ENCODE data around the gene KCNB1. TPM values are rescaled to one million over a fixed set of nuclear protein-coding genes. Genes with fewer than 3 reads are reported as not detected.

The KCNB1 gene
- total RNA-seq, 2 donors from 2014 or later: not detected

DNA sequence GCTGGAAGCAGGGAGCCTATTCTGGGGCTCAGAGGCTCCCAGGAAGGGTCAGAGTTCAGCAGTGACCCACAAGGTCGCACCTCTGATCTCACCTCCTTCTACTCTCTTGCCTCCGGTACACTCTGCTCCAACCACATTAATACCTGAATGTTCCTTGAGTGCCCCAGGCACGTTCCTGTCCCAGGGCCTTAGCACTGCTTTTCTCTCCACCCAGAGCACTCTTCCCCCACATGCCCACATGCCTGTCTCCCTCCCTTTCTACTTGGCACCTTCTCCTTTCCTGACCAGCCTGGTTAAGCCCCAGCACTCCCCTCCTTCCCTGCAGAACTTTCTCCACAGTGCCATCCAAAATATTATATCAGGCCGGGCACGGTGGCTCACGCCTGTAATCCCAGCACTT, 13.4 kb downstream of the KCNB1 start:
- ATAC-seq (replicated peaks): no peak
- Mint-ChIP-seq H3K36me3 (ENCODE audit: low read depth) (no peaks in the 10 kb centered on the region), H3K27me3 (peaks cover 46% of the 10 kb centered on the region), H3K9me3 (no peaks in the 10 kb centered on the region), H3K4me1 (no peaks in the 10 kb centered on the region), H3K4me3 (no peak overlapping the region), H3K27ac (no peak overlapping the region)

DNA sequence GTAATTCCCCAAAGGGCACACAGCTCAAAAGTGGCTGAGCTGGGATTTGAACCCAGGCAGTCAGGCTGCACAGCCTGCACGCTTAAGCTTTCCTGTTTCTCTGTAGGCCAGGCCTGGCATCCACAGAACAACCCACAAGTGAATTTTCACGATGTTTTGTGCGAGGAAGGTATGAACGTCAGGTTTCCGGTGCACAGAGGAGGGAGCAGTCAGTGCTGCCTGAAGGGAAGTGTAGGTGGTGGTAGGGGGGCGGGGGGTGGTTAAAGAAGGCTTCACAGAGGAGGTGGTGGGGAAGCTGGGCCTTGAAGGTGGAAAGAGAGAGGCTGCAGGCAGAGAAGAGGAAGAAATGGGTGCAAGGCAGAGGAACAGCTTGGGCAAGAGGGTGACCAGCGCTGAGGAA, 14.1 kb downstream of the KCNB1 start:
- Mint-ChIP-seq H3K4me3 (no peak overlapping the region), H3K27ac (no peak overlapping the region), H3K4me1 (no peaks in the 10 kb centered on the region), H3K27me3 (peaks cover 44% of the 10 kb centered on the region), H3K9me3 (no peaks in the 10 kb centered on the region), H3K36me3 (ENCODE audit: low read depth) (no peaks in the 10 kb centered on the region)
- ATAC-seq (replicated peaks): no peak

DNA sequence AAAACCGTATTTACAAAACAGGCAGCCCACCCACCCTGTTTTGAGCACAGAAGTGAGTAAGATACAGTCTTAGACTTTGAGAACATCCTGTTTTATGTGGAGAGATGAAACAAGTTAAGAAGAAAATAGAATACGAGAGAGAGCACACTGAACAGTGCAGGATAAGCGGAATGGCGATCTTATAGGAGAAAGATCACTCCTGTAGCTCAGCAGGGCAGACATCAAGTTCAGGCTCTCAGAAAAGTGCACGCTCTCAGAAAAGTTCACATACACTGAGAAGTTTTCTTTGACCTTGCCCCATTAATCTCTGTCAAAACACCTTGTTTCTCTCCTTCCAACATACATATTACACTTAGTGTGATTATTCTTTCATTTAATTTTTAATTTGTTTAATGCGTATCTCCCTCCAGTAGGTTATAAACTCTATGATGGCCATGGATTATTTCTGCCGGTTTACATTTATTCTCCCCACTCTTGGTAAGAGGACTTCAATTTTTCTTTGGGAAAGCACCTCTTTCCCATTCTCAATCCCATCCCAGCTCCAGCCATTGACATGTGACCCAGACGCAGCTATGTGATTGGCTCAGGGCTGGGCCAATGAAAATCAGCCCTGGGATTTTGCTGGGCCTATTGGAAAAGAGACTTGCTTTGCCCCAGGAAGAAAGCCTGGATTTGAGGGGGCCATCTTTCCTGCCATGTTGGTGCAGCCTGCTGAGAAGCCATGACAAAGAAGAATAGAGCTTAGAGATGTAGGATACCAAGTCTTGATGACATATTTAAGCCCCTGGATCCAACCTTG, 16.2 kb downstream of the KCNB1 start:
- Mint-ChIP-seq H3K27ac (no peak overlapping the region), H3K36me3 (ENCODE audit: low read depth) (no peaks in the 10 kb centered on the region), H3K27me3 (peaks cover 48% of the 10 kb centered on the region), H3K4me1 (no peaks in the 10 kb centered on the region), H3K9me3 (no peaks in the 10 kb centered on the region), H3K4me3 (no peak overlapping the region)
- ATAC-seq (replicated peaks): no peak

DNA sequence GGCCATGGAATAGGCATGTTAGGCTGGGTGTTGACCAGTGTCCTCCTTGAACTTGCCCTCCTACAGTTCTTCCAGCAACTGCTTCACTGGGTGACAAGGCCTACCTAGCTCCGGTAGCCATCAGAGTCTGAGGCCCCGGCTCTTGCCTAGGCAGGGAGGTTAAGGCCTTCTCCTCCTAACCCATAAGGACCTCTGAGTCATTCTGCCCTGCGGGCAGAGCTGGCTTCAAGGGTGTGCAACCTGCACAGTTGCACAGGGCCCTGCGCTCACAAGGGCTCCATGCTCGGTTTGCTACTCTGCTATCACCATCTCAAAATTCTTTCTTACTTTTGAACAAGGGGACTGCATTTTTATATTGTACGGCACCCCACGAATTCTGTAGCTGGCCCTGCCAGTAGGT, 17.9 kb downstream of the KCNB1 start:
- Mint-ChIP-seq H3K4me1 (no peaks in the 10 kb centered on the region), H3K36me3 (ENCODE audit: low read depth) (no peaks in the 10 kb centered on the region), H3K27ac (no peak overlapping the region), H3K4me3 (no peak overlapping the region), H3K9me3 (no peaks in the 10 kb centered on the region), H3K27me3 (peaks cover 34% of the 10 kb centered on the region)
- no peak for ATAC-seq (replicated peaks)

DNA sequence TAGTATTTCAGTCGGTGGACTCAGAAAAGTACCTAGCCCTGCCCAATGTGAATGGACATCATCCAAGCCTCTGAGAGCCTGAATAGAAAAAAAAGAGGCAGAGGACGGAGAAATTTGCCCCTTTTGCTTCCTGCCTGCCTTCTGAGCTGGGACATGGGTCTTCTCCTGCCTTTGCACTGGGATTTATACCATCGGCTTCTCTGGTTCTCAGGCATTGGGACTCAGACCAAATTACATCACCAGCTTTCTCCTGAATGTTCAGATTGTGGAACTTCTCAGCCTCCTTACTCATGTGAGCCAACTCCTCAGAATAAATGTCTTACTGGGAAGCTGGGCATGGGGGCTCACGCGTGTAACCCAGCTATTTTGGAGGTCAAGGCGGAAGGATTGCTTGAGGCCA, 19.8 kb downstream of the KCNB1 start:
- no peak for ATAC-seq (replicated peaks)
- peaks cover 31% of the 10 kb centered on the region for H3K27me3 Mint-ChIP-seq
- no peak overlapping the region for H3K4me3 Mint-ChIP-seq
- no peak overlapping the region for H3K27ac Mint-ChIP-seq
- no peaks in the 10 kb centered on the region for H3K4me1 Mint-ChIP-seq
- H3K9me3 Mint-ChIP-seq: no peaks in the 10 kb centered on the region
- H3K36me3 Mint-ChIP-seq (ENCODE audit: low read depth): no peaks in the 10 kb centered on the region

DNA sequence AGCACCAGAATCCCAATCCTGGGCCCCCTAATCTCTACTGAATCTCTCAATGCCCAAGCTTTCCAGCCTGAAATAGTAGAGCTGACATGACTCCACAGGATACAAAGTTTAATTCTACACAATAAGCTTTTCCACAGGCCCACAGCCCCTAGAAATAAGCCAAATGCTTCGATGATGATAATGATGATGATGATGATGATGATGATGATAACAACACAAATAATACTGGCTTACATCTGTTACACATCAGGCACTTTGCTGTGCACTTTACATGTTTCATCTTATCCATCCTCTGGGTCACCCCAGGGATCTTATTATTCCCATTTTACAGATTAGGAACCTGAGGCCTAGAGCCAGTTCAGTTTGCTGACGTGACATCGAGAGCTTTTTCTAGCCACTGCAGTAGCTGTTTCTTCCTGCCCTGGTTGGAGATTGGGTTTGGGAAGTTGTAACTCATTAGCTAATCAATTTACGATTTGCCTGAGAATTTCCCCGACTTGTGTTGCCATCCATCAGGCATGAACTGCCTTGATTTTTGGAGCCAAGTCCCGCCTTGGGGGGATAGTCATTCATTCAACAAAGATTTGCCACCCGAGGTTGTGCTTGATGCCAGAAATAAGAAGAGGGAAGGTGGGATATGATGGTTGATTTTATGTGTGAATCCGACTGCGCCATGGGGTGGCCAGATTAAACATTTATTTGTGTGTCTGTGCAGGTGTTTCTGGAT, 20.4 kb downstream of the KCNB1 start:
- no peak for ATAC-seq (replicated peaks)
- Mint-ChIP-seq H3K27me3 (peaks cover 25% of the 10 kb centered on the region), H3K4me1 (no peaks in the 10 kb centered on the region), H3K27ac (no peak overlapping the region), H3K9me3 (no peaks in the 10 kb centered on the region), H3K36me3 (ENCODE audit: low read depth) (no peaks in the 10 kb centered on the region), H3K4me3 (no peak overlapping the region)

DNA sequence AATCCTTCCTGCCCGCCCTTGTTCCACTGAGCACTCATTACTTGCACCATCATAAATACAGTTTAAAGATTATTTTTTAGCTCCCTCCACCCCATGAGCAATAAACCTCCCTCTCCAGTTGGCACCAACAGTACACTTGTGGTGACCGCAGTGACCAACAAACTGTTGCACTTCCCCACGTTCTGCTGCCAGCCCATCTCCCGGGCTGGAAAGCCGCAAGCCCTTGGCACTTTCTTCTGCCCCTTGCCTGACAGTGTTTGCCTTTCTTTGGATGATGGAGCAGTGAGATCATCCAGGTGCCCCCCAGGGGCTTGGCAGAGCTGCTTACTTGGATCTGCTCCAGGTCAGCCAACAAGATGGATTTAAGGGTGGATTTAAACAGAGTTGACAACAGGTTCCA, 21.6 kb downstream of the KCNB1 start:
- H3K36me3 Mint-ChIP-seq (ENCODE audit: low read depth): no peaks in the 10 kb centered on the region
- H3K9me3 Mint-ChIP-seq: no peaks in the 10 kb centered on the region
- no peak overlapping the region for H3K27ac Mint-ChIP-seq
- peaks cover 26% of the 10 kb centered on the region for H3K27me3 Mint-ChIP-seq
- no peak overlapping the region for H3K4me3 Mint-ChIP-seq
- no peaks in the 10 kb centered on the region for H3K4me1 Mint-ChIP-seq
- ATAC-seq (replicated peaks): no peak

DNA sequence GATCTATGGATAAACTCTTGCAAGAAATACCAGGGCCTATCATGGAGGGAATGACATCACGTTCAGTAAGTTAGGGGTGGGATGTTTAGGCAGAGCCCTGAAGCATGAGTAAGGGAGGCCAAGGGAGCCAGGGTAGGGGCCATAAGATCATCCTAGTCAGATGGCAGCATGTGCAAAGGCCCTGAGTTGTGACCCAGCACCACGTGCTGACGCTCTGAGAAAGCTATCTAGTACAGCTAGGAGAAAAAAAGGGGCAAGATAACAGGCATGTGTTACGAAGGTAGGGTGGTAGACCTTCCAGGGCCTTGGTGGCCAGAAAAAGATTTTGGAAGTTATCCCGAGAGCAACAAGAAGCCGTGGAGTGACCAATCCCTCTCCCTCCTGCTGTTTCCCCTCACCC, 22.3 kb downstream of the KCNB1 start:
- ATAC-seq (replicated peaks): no peak
- Mint-ChIP-seq H3K27ac (no peak overlapping the region), H3K36me3 (ENCODE audit: low read depth) (no peaks in the 10 kb centered on the region), H3K4me3 (no peak overlapping the region), H3K4me1 (no peaks in the 10 kb centered on the region), H3K9me3 (no peaks in the 10 kb centered on the region), H3K27me3 (peaks cover 28% of the 10 kb centered on the region)

DNA sequence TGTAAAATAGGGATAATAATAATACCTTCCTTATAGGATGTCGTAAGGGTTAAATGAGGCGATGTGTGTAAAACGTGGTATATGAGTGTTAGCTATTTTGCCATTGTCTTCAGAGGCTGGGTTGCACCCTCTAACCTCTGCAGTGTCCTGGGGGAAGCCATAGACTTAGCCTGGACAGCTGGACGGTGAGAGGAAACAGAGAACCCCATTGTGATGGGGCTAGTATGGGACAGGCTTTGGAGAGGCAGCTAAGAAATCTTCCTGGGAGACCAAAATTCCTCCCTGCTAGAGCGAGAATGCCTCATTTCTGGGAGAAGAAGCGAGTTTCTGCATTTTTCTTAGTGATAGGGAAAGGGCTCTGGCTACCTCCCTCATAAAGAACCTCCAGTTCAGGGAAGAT, 22.8 kb downstream of the KCNB1 start:
- no peaks in the 10 kb centered on the region for H3K9me3 Mint-ChIP-seq
- H3K4me3 Mint-ChIP-seq: no peak overlapping the region
- no peak overlapping the region for H3K27ac Mint-ChIP-seq
- H3K36me3 Mint-ChIP-seq (ENCODE audit: low read depth): no peaks in the 10 kb centered on the region
- peaks cover 33% of the 10 kb centered on the region for H3K27me3 Mint-ChIP-seq
- H3K4me1 Mint-ChIP-seq: peaks cover 4% of the 10 kb centered on the region
- no peak for ATAC-seq (replicated peaks)

DNA sequence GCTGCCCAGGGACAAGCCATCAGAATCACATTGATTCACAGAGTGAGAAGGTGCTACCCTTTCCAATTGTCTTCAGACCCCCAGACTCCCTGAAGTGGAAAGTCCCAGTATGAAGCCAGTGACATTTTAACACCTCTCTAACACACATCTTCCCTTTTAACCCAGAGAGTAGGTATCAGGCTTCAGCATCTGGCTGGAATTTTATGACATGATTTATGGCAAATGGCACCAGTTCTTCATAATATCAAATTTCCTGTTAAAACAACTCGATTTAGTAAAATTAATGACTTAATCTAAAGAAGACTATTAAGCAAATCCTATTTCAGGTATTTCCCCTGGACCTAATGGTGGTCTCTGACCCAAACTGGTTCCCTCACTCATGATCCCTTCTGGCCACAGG, 25.0 kb downstream of the KCNB1 start:
- Mint-ChIP-seq H3K4me1 (peaks cover 4% of the 10 kb centered on the region), H3K27me3 (peaks cover 41% of the 10 kb centered on the region), H3K9me3 (no peaks in the 10 kb centered on the region), H3K36me3 (ENCODE audit: low read depth) (no peaks in the 10 kb centered on the region), H3K4me3 (no peak overlapping the region), H3K27ac (no peak overlapping the region)
- no peak for ATAC-seq (replicated peaks)

DNA sequence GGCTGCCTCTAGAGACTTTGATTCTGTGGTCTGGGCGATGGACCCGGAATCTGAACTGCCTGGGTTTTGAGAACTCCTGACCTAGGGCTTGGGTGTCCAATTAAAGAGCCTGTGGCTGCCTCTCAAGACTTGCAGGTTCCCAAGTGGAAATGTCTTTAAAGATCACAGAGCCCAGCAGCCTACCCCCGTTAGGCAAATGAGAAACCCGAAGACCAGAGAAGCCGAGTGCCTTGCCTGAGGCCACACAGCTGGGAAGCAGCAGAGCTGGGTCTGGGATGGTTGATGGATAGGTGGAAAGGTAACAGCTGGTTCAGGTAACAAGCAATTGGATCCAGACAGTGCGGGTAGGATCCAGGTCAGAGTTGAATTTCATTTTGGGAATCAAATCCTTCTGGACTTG, 25.8 kb downstream of the KCNB1 start:
- Mint-ChIP-seq H3K4me1 (peaks cover 4% of the 10 kb centered on the region), H3K9me3 (no peaks in the 10 kb centered on the region), H3K4me3 (no peak overlapping the region), H3K27ac (no peak overlapping the region), H3K36me3 (ENCODE audit: low read depth) (no peaks in the 10 kb centered on the region), H3K27me3 (peaks cover 40% of the 10 kb centered on the region)
- ATAC-seq (replicated peaks): no peak

DNA sequence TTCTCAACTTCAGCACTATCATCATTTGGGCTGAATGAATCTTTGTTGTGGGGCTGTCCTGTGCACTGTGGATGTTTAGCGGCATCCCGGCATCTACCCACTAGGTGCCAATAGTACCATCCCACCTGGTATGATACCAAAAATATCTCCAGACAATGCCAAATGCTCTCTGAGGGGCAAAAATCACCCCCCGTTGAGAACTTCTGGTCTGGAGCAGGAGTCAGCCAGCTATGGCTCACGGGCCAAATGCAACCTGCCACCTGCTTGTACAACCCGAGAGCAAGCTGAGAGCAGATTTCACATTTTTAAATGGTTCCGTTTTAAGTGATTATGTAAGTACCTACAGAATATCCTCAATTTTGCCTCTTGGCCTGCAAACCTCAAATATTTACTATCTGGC, 26.8 kb downstream of the KCNB1 start:
- no peak for ATAC-seq (replicated peaks)
- Mint-ChIP-seq H3K27me3 (peaks cover 42% of the 10 kb centered on the region), H3K4me3 (no peak overlapping the region), H3K4me1 (peaks cover 4% of the 10 kb centered on the region), H3K36me3 (ENCODE audit: low read depth) (no peaks in the 10 kb centered on the region), H3K9me3 (no peaks in the 10 kb centered on the region), H3K27ac (no peak overlapping the region)

DNA sequence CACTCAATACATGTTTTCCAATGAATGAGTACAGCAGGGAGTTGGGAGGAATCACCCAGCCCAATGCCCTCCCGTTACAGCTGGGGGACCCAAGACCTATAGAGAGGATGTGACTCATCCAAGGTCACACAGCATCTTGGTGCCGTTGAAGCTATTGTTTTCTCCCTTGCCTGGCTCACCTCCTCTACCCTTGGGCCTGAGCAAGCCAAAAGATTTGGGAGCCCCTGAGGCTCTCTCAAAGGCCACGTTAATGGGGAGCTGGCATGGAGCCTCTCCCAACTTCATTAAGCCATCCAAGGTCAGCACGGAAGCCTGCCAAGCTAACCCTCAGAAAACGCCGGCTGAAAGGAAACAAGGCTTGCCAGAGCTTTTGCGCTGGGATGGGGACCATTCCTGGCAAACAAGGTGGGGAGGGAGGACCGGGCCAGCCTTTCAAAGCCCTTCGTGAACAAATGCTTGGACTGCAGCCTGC, 30.4 kb downstream of the KCNB1 start:
- Mint-ChIP-seq H3K4me1 (peaks cover 9% of the 10 kb centered on the region), H3K27ac (no peak overlapping the region), H3K36me3 (ENCODE audit: low read depth) (no peaks in the 10 kb centered on the region), H3K27me3 (peaks cover 42% of the 10 kb centered on the region), H3K9me3 (no peaks in the 10 kb centered on the region), H3K4me3 (no peak overlapping the region)
- ATAC-seq (replicated peaks): no peak

DNA sequence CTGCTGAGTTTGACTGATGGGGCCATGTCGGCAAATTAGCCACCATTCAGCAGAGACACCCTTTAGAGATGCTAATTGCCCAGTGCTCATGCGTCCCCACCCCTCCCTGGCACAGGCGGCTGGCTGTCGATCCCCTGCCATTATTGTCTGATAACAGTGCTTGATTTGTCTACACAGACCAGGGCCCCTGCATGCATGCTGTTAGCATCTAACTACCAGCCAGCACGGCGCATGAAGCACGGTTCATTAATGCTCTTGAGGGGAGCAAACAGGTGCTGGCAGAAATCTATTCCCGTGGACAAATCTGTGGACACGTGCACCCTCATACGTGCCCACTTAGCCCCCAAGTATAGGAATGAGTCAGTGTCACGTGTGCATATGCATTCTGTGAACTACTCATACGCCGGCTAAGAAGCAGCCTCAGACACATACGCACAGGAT, 32.2 kb downstream of the KCNB1 start:
- ATAC-seq (replicated peaks): no peak
- Mint-ChIP-seq H3K36me3 (ENCODE audit: low read depth) (no peaks in the 10 kb centered on the region), H3K27me3 (peaks cover 46% of the 10 kb centered on the region), H3K9me3 (no peaks in the 10 kb centered on the region), H3K27ac (no peak overlapping the region), H3K4me3 (no peak overlapping the region), H3K4me1 (peaks cover 9% of the 10 kb centered on the region)

DNA sequence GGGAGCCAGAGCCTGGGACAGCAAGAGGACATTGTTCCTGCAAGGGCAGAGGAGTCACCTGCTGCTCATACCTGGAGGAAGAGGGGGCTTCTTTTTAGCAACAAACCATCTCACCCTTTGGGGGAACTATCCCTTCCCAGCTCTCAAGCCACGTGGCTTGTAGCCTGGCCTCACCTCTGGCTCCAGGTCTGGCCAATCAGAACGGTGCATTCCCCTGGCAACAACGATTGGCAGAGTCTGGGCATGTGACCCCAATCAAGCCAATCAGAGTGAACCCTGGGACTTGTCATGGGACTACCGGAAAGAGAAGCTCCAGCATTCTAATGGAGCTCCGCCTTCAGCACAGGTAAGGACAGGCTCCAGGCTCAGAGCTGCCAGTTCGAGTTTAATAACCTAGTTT, 33.6 kb downstream of the KCNB1 start:
- H3K4me1 Mint-ChIP-seq: peaks cover 4% of the 10 kb centered on the region
- no peaks in the 10 kb centered on the region for H3K9me3 Mint-ChIP-seq
- ATAC-seq (replicated peaks): no peak
- no peaks in the 10 kb centered on the region for H3K36me3 Mint-ChIP-seq (ENCODE audit: low read depth)
- H3K27me3 Mint-ChIP-seq: peaks cover 48% of the 10 kb centered on the region
- no peak overlapping the region for H3K27ac Mint-ChIP-seq
- H3K4me3 Mint-ChIP-seq: no peak overlapping the region
